Dedifferentiated amniotic fluid mesenchymal stem cell (primary cell): ENCODE measurements around the gene LRRTM4.

Experiments used
- DNase-seq: peaks from one replicate; pipeline ENCODE4 v3.0.0-alpha.2; 2016; ENCODE audit errors: extremely low spot score

The LRRTM4 gene

GRCh38 chr2:77322431-77322830, 199.7 kb downstream of the LRRTM4 start:
- DNase-seq, result no peak

DNA sequence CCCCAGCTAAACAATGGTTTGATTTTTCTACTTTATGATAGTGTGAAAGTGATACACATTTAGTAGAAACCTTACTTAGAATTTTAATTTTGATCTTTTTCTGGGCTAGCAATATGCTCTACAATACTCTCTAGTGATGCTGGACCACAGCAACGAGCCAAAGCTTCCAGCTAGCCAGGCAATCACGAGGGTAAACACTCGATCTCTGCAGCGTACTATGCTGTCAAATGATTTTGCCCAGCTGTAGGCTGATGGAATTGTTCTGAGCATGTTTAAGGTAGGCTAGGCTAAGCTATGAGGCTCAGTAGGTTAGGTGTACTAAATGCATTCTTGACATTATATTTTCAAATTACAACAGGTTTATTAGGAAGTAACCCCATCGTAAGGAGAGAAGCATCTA, 207.5 kb downstream of the LRRTM4 start:
- no peak for DNase-seq

DNA sequence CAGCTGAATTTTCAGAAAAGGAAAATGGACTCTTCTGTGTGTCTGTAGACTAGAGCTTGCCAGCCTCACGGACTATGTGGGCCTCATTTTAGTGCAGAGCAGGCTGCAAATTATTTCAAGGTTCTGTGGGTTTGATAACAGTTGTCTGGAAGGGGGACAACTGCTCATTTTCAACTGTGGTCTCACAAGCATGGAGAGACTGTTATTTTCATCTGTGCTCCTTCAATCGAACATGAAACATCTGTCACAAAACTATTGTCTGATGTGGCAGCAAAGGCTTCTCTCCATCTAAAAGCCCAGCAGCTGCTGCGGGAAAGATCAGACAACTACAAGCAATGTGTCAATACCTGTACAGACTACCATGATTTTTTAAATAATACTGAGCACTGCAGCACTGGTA, 211.8 kb downstream of the LRRTM4 start:
- no peak for DNase-seq

DNA sequence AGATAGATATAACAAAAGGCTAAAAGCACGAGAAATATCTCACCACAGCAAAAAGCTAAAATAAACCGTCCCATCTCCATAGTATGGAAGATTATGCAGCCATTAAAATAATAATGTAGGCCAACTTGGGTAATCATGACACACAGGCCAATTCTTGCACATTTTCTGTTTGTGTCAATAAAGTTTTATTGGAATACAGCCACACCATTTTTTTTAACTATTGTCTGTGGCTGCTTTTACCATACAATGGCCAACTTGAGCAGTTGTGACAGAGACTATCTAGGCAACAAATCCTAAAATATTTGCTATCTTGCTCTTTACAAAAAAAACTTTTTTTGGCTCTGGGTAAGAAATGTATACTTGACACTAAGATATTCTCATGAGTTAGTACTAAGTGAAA, 212.5 kb downstream of the LRRTM4 start:
- DNase-seq, result no peak

- no peak for DNase-seq
These were observed 220.7 kb downstream of the LRRTM4 start for GRCh38 chr2:77301441-77301840.

DNA sequence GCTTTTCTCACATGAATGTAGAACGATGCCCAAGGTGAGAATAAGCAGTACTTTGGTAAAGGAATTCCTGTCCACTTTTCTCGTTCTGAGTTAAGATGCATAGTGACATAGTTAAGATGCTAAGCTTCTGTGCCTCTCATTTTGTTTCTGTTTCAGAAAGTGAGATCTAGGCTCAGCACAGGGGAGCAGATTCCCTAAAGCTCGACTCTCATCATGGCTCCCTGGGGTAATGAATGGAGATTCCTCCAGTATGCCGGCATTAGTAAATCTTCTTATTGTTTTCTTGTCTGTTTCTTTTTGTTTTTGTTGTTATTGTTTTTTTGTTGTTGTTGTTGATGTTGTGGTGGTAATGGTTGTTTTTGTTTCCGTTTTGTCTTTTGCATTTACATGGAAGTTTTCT, 225.4 kb downstream of the LRRTM4 start:
- DNase-seq, result no peak

DNA sequence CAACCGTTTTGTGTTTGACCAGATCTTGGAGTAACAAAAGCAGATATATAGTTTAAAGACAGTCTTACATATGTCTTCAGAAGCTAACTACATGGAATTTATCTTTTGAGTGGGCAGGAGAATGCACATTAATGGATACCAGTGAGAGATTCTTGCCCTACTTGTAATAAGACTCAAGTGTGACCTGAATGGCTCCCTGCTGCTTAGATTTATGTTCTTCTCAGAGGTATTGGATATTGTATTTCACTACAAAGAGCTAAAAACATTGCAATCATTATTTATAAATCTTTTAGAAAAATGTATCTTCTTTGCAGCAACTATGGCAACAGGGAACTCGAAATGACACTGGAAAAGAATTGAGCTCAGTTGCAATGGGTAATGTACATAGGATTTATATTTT, 227.7 kb downstream of the LRRTM4 start:
- DNase-seq, result no peak

DNA sequence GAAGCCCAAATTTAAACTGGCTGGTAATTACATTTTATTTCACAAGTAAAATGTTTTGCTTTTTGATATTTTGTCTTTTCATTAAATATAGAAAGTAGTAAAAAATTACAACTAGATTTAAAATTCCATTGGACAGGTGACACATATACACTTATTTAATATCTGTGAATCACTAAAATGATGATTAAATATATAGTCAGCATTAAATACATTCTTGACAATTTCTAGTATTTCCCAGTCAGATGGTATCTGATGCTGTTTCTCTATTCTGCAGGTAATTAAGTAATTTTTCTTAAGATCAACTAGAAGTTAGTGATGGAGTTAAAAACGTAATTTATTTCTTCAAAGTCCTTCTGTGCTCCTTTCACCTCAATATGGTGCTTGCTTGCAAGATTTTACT, 237.8 kb downstream of the LRRTM4 start:
- DNase-seq, result no peak

DNA sequence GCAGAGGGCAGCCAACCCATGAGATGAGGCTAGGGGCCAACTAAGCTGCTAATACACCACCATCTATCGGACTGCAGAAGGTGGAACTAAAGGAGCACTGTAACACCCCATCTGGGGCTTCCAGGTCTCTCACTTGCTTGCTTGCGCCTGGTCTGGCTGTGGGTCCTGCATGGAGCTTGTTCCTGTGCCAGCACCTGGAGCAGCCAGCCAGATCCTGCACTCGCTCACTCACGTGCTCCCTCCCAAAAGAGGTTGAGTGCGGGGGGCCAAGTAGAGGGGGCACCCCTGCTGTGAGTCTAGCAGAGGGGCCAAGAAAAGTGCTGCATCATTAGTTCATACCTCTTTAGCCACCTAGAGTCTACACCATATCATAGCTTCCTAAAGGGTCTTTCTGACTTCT, 250.9 kb downstream of the LRRTM4 start:
- no peak for DNase-seq

DNA sequence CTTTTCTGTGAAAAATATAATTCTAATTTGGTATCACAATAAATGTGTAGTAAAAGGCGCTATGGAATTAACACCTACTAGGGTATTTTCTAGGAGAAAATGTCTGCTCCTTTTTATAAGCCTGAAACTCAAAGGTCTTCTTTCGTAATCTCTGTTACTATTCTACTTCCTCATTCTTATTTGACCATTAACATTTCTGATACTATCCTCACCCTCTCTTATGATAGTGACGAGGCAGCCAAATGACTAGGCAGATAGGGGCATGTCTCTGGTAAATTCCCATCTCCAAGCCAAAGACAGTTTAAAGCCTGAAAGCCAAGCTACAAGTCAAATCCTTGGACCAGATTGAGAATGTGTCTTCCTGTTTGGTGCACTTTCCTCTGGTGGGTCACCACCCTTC, 251.7 kb downstream of the LRRTM4 start:
- DNase-seq, result no peak

DNA sequence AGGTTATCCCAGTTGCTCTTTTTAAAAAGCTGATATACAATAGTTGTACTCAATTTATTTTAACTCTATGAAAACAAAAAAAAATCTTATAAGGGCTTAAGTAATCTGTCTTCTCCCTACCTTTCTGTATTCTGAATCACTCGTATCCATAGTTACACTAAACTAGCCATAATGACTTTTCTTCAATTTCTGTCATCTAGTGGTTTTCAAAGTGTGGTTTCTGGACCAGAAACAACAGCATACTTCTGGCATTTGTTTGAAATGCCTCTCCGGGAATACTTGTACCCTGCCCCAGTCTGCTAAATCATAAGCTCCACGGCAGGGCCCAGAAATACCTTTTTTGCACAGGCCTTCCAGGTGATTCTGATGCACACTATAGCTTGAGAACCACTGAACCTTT, 253.6 kb downstream of the LRRTM4 start:
- no peak for DNase-seq

GRCh38 chr2:77232909-77233425, 289.2 kb downstream of the LRRTM4 start:
- no peak for DNase-seq

- DNase-seq, result no peak
These were observed 293.8 kb downstream of the LRRTM4 start for GRCh38 chr2:77228391-77228790.

- no peak for DNase-seq
These were observed 311.5 kb downstream of the LRRTM4 start for GRCh38 chr2:77210725-77211124.

DNA sequence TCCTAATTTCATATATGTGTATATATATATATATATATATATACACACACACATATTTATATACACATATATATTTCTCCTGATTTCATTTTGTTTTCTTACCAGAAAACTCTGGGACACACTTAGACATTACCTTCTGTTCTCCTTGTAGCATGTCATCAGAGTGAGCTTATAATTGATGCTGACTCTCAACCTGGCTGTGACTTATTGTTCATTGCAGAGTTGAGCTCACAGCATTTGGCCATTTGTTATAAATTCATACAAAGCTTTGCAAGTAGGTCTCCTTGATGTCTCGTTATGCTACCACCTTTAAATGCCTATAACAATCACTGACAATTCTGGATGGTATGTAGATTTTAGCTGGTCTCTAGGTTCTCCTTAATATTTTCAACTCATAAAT, 314.8 kb downstream of the LRRTM4 start:
- DNase-seq, result no peak

DNA sequence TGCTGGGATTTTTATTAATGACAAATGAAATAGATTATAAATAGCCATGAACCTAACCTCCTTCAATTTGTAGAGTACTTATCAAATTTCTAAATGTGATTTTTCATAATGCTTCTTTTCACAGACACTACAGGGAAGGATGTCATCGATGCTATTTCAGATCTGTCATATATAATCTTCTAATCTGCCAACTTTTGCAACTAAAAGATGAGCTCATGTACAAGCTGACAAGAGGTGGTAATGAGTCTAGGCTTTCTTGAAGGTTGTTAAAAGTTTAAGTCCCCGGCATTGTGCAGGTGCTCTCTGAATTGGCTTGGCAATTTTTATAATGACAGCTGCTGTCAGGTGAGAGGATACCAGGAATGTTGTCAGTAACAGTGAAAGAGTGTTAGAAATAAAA, 320.4 kb downstream of the LRRTM4 start:
- no peak for DNase-seq

GRCh38 chr2:77199411-77199810, 322.8 kb downstream of the LRRTM4 start:
- DNase-seq, result no peak

GRCh38 chr2:77193858-77194448, 328.2 kb downstream of the LRRTM4 start:
- no peak for DNase-seq

GRCh38 chr2:77192811-77193289, 329.3 kb downstream of the LRRTM4 start:
- DNase-seq, result no peak

- no peak for DNase-seq
These were observed 330.5 kb downstream of the LRRTM4 start for GRCh38 chr2:77191665-77192064.

DNA sequence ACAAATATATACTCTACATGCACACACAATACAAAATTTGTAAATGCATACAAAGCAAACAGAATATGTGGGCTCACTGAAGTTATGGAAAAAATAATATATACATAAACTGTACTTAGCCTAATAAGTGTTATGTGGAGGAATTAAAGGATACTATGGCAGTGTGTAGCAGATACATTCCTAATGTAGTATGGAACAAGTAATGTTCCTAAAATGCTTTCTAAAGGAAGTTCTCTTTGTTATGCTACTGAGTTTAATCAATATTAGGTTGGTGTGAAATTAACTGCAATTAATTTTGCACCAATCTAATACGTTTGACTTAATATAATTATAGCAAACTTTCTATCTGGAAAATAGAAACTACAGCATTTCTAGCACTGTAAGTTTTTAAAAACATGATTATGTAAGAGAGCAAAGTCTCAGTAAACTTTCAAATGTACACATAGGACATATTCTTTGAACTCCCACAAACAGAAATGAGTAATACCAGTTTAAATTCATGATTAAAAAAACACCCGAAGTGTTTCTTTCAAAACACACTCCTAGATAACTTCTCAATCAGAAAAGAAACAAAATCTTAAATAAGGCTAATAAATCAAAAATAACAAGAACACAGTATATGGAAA, 331.3 kb downstream of the LRRTM4 start:
- DNase-seq, result no peak

- DNase-seq, result no peak
These were observed 337.1 kb downstream of the LRRTM4 start for GRCh38 chr2:77185052-77185451.

DNA sequence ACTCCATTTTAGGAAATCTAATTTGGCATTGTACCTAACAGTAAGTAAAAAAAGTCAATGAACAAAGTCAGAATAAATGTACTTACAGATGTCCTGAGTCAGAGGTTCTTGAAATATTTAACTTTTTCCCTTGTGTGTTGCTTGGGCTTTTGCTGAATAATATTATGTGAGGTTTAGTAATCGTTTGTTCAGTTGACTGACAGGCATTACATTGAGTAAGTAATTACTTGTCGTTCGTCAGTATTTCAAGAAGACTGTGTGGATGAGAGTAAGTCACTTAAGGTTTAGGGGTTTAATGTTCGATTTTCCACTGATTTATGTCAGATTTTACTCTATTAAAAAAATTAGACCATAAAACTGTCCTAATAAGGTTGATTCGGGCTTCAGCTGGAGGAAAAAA, 342.9 kb downstream of the LRRTM4 start:
- DNase-seq, result no peak
